H7 (cell line): ENCODE data around the gene FBXL17. TPM values are rescaled to one million over a fixed set of nuclear protein-coding genes. Genes with fewer than 3 reads are reported as not detected.

ENCODE experiments used
- DNase-seq: peaks from one replicate; pipeline ENCODE4 v3.0.0; 2012
- H3K27me3 ChIP-seq: 2 replicates; pipeline ENCODE4 v1.6.0; 2011; ENCODE audit warnings: mild to moderate bottlenecking, low read length; ENCODE audit not compliant: control insufficient read depth, insufficient read depth
- H3K36me3 ChIP-seq: replicated peaks from 2 replicates; pipeline ENCODE4 v1.5.1; 2011; ENCODE audit warnings: low read length; ENCODE audit not compliant: control insufficient read depth, insufficient read depth
- H3K4me3 ChIP-seq: 2 replicates; pipeline ENCODE4 v1.5.1; 2011; ENCODE audit warnings: low read depth, mild to moderate bottlenecking, control low read depth, low read length, moderate library complexity; ENCODE audit not compliant: insufficient read depth
- total RNA-seq: library from RNA; depleted of rRNA; stranded (reverse); fragments of >200 nt; shearing (Covaris generic); gene quantifications from 2 replicates; pipeline ENCODE4 v1.2.3, GENCODE V29; 2014

Gene FBXL17
- total RNA-seq, 1 experiment from 2014 or later, result 5.5 TPM

DNA sequence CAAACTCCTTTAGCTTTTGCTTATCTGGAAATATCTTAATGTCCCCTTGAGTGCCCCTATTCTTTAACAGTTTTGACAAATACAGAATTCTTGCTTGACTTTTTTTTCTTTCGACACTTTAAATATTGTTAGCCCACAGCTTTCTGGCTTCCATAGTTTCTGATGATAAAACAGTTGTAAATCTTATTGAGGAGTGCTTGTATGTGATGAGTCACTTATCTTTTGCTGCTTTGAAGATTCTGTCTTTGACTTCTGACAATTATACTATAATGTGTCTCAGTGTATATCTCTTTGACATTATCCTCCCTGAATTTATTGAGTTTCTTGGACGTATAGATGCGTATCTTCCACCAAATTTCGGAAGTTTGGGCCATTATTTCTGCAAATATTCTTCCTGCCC lies 21.6 kb downstream of the FBXL17 start:
- DNase-seq, result no peak
- H3K36me3 ChIP-seq, result no peaks in the 10 kb centered on the region
- no peaks in the 10 kb centered on the region for H3K27me3 ChIP-seq
- no peak overlapping the region for H3K4me3 ChIP-seq

DNA sequence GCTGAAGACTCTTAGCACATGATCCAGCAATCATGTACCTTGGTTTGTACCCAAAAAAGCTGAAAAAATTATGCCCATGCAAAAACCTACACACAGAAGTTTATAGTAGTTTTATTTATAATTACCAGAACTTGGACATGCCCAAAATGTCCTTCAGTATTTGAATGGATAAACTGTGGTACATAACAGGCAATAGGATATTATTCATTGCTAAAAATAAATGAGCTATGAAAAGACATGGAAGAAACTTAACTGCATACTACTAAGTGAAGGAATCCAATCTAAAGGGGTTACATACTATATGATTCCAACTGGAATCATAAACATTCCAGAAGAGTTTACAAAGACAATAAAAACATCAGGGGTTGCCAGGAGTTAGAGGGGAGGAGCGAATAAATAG lies 25.6 kb downstream of the FBXL17 start:
- Histone ChIP-seq H3K4me3 (no peak overlapping the region), H3K36me3 (no peaks in the 10 kb centered on the region), H3K27me3 (no peaks in the 10 kb centered on the region)
- no peak for DNase-seq

DNA sequence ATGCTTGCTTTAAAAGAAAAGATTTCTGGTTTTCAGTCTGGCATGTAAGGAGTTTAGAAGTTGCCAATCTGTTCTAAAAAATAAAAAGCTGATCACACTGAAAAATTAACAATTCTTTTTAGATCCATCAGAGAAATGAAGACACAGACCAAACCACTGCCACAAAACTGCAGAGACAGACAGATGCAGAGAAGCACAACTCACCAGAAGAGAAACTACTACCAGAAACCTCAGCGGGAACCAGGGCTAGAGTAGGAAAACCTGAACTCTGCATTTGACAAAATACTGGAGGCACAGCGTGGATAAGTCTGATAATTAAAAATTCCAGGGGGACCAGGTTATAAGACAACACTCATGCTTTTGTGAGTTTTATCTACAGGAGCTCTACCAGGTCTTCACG lies 28.8 kb downstream of the FBXL17 start:
- DNase-seq, result no peak
- Histone ChIP-seq H3K27me3 (no peaks in the 10 kb centered on the region), H3K36me3 (no peaks in the 10 kb centered on the region)

DNA sequence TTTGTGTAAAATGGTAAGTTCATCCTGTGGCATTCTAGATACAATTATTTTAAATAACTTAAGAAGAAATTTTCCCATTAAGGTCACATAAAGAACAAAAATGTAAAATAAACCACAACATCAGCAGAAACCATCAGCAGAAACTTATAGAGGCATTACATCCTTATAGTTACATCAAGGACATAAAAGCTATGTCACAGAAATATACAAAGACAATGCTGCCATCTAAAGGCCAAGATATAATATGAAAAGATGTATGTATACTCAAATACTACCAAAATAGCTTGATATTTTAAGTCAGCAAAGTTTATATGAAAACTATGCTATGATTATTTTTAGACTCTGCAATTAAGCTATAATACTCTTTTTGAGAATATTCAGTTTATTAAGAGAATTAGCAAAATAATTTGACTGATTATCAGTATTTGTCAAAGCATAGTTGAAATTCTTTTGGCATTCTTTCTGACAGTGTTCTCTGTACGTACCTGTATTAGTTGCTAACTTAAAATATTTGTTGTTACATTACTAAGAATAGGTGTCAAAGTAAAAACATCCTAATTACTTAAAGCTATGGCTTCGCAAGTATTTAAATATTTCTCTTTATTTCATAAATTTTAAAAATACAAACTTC lies 36.2 kb downstream of the FBXL17 start:
- H3K4me3 ChIP-seq, result no peak overlapping the region
- no peaks in the 10 kb centered on the region for H3K36me3 ChIP-seq
- DNase-seq, result no peak
- H3K27me3 ChIP-seq, result no peaks in the 10 kb centered on the region

More for the DNA sequence above, 28.8 kb downstream of the FBXL17 start:
- no peak overlapping the region for H3K4me3 ChIP-seq

DNA sequence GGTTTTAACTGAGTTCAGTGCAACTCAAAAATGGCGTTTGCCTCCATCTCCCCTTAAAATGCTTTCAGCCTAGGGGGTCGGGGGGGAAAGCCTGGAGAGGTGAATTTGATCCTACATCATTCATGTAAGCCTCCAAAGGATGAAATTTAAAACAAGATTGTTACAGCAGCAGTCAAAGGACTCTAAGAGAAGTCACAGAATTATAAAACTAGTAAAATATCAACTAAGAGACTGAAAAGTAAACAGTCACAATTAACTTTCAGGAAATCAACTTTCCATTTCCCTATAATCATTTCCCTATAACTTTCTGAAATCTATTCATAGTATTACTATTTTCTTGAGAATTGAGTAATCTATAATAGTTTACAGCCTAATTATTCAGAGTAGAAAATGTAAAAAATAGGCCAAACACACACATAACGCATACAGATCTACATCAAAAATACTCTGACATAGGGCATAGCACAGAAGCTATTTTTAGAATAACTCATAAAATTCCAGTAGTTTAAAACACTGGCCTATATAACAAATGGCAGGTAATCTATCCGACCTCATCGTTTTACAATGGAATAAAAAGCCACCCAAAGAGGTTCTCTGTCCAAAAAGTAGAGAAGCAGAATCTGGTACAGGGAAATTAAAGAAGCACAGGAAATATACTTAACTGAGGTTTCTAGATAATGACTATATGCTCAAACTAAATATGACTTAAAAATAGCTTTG lies 37.6 kb downstream of the FBXL17 start:
- Histone ChIP-seq H3K27me3 (no peaks in the 10 kb centered on the region), H3K36me3 (no peaks in the 10 kb centered on the region), H3K4me3 (no peak overlapping the region)
- DNase-seq, result no peak

DNA sequence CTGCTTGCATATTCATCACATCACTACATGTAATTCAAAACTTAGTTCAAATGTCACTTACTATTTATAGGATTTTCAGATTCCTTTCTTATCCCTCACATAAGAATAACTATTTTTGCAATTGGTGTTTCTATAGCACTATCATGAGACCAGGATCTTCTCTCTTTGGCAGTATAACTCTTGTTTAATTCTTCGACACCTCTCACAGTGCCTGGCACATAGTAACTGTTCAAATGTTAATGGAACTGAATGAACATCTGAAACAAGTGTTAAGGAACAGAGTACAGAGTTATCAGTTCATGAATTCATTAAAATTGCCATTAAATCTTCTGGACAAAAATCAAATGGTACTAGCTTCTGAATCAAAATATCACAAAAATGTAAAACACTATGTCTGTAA lies 40.0 kb downstream of the FBXL17 start:
- Histone ChIP-seq H3K27me3 (no peaks in the 10 kb centered on the region), H3K36me3 (no peaks in the 10 kb centered on the region), H3K4me3 (no peak overlapping the region)
- no peak for DNase-seq

DNA sequence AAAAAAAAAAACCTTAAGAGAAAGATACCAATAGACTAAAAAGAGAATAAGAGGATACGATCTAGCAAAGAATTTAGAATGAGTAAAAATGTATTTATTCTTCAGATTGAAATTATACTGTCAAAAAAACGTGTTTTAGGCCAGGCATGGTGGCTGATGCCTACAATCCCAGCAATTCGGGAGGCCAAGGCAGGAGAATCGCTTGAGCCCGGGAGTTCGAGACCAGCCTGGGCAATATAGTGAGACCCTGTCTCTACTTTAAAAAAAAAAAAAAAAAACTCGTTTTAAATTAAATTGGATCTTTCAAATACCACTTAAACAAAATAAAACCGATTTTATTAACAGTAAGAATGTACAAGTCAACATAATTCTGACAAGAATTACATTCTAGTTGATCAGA lies 41.8 kb downstream of the FBXL17 start:
- no peak for DNase-seq
- no peak overlapping the region for H3K4me3 ChIP-seq
- H3K27me3 ChIP-seq, result no peaks in the 10 kb centered on the region
- H3K36me3 ChIP-seq, result no peaks in the 10 kb centered on the region

DNA sequence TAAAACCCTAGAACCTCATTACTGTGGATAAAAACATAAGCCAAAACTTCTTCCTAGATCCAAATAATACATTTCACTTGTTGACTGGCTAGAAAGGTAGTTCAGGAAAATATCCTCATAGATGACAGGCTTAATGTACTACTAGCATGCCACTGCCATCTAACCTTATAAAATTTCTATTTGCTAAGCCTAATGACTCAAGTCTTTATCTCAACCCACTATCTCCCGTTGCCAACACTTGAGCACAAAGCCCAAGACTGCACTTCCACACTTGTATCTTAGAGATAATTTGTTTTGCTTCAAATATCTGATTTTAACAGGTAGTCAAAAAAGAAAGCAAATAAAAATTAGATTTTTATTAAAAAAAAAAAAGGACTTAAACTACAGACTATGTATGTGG lies 42.7 kb downstream of the FBXL17 start:
- H3K36me3 ChIP-seq, result no peaks in the 10 kb centered on the region
- no peaks in the 10 kb centered on the region for H3K27me3 ChIP-seq
- no peak overlapping the region for H3K4me3 ChIP-seq
- DNase-seq, result no peak

DNA sequence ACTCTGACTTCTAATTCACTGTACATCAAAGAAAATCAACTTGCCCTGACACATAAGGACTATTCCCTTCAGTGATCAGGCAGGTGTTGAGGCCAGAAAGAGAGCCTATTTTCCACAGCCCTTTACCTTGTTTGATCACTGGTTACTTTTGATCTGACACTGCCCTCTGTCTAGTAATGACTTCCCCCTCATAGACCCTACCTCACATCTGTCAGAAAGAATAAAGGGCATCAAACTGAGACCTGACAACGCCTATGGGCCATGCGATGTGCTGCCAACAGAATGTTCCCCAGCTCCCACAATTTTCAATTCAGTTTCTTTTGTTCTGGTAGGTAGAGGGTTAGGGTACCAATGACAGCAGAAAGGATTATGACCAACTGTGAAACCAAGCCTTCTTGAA lies 47.7 kb downstream of the FBXL17 start:
- no peak for DNase-seq
- Histone ChIP-seq H3K4me3 (no peak overlapping the region), H3K36me3 (no peaks in the 10 kb centered on the region), H3K27me3 (no peaks in the 10 kb centered on the region)

DNA sequence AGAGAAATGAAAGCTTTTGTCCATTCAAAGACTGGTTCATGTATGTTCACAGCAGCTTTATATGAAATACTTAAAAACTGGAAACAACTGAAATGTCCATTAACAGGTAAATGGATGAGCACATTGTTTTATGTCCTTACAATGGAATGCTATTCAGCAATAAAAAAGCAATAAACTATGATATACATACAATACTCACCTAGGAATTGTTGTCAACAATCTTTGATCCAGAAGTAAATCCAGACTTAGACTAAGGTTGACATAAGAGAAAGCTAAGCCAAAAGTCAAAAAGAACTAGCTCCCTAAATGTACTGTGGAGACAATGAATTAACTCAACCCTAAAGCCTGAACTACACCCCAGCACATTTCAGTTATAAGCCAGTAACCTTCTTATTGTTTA lies 54.9 kb downstream of the FBXL17 start:
- H3K36me3 ChIP-seq, result no peaks in the 10 kb centered on the region
- no peaks in the 10 kb centered on the region for H3K27me3 ChIP-seq
- DNase-seq, result no peak
- no peak overlapping the region for H3K4me3 ChIP-seq

DNA sequence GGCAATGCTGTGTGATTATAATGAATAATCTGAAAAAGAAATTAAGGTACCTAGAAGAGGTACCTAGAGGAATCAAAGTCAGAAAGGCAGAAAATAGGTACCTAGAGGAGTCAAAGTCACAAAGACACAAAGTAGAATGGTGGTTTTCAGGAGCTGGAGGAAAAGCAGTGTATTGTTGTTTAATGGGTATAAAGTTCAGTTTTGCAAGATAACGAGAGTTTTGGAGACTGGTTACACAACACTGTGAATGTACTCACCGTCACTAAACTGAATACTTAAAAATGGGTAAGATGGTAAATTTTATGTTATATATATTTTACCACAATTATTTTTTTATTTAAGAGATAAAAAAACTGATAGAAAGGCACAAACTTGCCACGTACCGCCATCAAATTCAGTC lies 57.0 kb downstream of the FBXL17 start:
- H3K4me3 ChIP-seq, result no peak overlapping the region
- no peak for DNase-seq
- H3K36me3 ChIP-seq, result no peaks in the 10 kb centered on the region
- H3K27me3 ChIP-seq, result no peaks in the 10 kb centered on the region

DNA sequence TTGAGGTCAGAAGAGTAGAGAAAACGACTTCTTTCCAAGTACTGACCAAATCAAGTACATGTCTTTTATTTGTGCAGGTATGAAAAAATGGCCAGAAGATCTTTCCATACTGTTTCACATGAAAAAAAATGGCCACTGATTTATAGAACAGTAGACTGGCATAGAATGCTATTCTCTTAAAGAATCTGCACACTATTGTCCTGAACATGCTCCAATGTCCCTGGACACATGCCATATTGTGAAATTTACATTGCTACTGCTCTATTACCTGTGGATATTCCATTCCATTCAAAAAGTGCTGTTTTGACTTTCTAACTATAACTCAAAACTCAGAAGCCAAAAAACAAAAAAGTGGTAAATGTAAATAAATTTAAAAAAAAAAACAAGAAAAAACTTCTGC lies 60.6 kb downstream of the FBXL17 start:
- no peak overlapping the region for H3K4me3 ChIP-seq
- H3K36me3 ChIP-seq, result no peaks in the 10 kb centered on the region
- no peak for DNase-seq
- no peaks in the 10 kb centered on the region for H3K27me3 ChIP-seq

DNA sequence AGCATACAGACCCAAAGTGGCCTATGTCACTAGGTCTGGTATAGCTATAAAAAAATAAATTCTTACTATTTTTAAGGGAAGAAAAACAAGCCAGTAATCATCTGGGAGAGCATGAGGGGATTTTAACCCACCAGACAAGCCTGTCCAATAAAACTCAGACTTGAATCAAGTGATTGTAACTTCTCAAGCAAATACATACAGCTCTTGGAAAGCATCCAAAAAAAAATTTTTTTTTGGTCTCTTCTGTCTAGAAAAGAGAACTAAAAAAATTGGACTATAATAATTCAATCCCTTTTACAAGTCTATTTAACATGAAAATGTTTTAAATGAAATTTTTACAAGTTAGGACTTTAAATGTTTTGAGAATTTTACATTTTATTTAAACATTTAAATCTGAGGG lies 61.7 kb downstream of the FBXL17 start:
- Histone ChIP-seq H3K27me3 (no peaks in the 10 kb centered on the region), H3K36me3 (no peaks in the 10 kb centered on the region), H3K4me3 (no peak overlapping the region)
- no peak for DNase-seq

DNA sequence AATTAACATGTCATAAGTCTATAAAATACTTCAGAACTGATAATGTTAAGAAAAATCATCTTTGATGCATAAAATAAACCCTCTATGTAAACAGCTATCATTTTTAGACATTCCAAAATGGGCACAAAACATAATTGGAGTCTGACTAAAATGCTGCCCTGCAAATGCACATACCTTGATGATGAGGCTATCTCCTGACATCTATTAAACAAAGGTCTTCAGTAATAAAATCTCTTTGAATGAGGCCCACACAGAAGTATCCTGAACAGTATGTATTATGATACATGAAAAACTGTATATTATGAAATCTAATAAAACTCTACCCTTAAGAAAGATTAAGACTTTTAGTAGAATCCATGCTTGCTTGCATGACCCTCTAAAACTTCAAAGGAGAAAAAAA lies 66.1 kb downstream of the FBXL17 start:
- Histone ChIP-seq H3K4me3 (no peak overlapping the region), H3K36me3 (no peaks in the 10 kb centered on the region), H3K27me3 (no peaks in the 10 kb centered on the region)
- DNase-seq, result no peak

DNA sequence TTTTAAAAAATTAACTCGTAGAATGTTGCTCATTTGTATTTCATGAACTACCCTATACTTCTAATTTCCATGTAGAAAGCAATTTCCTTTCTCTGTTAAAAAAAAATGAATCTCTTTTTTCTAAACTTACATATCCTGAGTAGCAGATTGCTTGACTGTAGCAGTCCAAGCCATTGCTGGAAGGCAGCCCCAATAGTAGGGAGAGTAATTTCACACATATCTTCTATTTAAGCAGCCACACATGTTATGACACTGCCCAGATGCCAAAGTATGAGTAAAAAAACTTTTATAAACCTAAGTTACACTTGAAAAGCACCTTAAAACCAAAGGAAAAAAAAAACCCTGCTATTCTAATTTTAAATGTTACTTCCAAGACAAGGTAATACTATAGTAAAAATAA lies 69.6 kb downstream of the FBXL17 start:
- H3K27me3 ChIP-seq, result no peaks in the 10 kb centered on the region
- no peaks in the 10 kb centered on the region for H3K36me3 ChIP-seq
- no peak overlapping the region for H3K4me3 ChIP-seq
- DNase-seq, result no peak
